ENCODE results near the gene MYCN.
"Not testable (repeated sequence)": the region's sequence is repeated elsewhere in the genome, so short reads cannot be mapped to it uniquely, and the experiment has no call there.

MYCN gene

DNA sequence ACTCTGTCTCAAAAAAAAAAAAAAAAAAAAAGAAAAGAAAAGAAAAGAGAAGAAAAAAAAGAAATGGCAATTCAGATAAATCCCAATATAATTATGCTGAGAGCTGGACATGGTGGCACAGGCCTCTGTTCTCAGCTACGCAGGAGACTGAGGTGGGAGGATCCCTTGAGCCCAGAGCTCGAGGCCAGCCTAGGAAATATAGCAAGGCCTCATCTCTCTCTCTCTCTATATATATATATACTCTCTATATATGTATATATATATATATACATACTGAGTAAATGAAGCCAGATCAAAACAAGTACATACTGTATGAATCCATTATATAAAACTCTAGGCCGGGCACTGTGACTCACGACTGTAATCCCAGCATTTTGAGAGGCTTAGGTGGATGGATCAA is 30.6 kb upstream of the MYCN start:
- Histone ChIP-seq H3K27ac (ENCODE audit: low read length) (no peak overlapping the region), H3K4me1 (ENCODE audit: control insufficient read depth, low read depth, low read length) (no peaks in the 10 kb centered on the region), H3K36me3 (ENCODE audit: control insufficient read depth, low read depth, low read length) (no peaks in the 10 kb centered on the region), H3K9me3 (ENCODE audit: control insufficient read depth, low read depth, low read length) (no peaks in the 10 kb centered on the region), H3K4me3 (ENCODE audit: low read length) (no peak overlapping the region), H3K27me3 (ENCODE audit: control insufficient read depth, insufficient read depth, low read length) (no peaks in the 10 kb centered on the region), H3K9ac (ENCODE audit: low read length) (no peak overlapping the region)

DNA sequence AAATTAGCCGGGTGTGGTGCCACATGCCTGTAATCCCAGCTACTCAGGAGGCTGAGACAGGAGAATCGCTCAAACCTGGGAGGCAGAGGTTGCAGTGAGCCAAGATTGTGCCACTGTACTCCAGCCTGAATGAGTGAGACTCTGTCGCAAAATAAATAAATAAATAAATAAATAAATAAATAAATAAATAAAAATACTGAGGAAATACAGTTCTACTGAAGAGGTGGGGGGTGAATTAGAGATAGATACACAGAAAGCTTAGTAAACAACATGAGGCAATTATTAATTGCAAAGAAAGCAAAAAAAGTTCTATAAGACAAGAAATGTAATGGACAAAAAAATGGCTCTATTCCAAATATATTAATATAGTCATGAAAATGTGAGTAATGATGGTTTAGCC is 29.1 kb upstream of the MYCN start:
- not testable (repeated sequence) for H3K9me3 ChIP-seq (ENCODE audit: control insufficient read depth, low read depth, low read length); H3K27me3 ChIP-seq (ENCODE audit: control insufficient read depth, insufficient read depth, low read length); H3K27ac ChIP-seq (ENCODE audit: low read length); H3K9ac ChIP-seq (ENCODE audit: low read length); H3K4me1 ChIP-seq (ENCODE audit: control insufficient read depth, low read depth, low read length); H3K36me3 ChIP-seq (ENCODE audit: control insufficient read depth, low read depth, low read length); H3K4me3 ChIP-seq (ENCODE audit: low read length)

DNA sequence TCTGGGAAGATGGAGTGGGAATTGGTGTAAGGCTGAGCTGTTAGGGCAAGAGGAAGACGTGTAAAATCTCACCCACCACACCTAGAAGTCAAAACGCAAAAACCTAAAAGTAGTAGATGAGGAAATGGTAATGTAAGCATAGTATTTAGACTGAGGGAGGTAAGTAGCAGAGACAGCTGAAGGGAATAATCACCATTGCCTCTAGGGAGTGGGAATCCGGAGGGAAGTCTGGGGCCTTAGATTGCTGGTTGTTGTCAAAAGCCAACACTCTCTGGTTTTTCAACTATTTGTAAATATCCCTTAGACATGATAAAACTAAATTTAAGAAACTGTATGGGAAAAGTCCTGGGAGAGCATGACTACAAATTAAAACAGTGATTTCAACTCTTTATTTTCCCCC is 28.7 kb upstream of the MYCN start:
- Histone ChIP-seq H3K4me1 (ENCODE audit: control insufficient read depth, low read depth, low read length) (no peaks in the 10 kb centered on the region), H3K36me3 (ENCODE audit: control insufficient read depth, low read depth, low read length) (no peaks in the 10 kb centered on the region), H3K27me3 (ENCODE audit: control insufficient read depth, insufficient read depth, low read length) (no peaks in the 10 kb centered on the region), H3K9ac (ENCODE audit: low read length) (no peak overlapping the region), H3K9me3 (ENCODE audit: control insufficient read depth, low read depth, low read length) (no peaks in the 10 kb centered on the region), H3K4me3 (ENCODE audit: low read length) (no peak overlapping the region), H3K27ac (ENCODE audit: low read length) (no peak overlapping the region)

GRCh38 chr2:15912203-15912602 is 28.1 kb upstream of the MYCN start:
- H3K36me3 ChIP-seq (ENCODE audit: control insufficient read depth, low read depth, low read length) = no peaks in the 10 kb centered on the region
- H3K27ac ChIP-seq (ENCODE audit: low read length) = no peak overlapping the region

GRCh38 chr2:15913146-15913545 is 27.2 kb upstream of the MYCN start:
- Histone ChIP-seq H3K9me3 (ENCODE audit: control insufficient read depth, low read depth, low read length) (no peaks in the 10 kb centered on the region), H3K9ac (ENCODE audit: low read length) (no peak overlapping the region), H3K4me3 (ENCODE audit: low read length) (no peak overlapping the region), H3K4me1 (ENCODE audit: control insufficient read depth, low read depth, low read length) (no peaks in the 10 kb centered on the region), H3K36me3 (ENCODE audit: control insufficient read depth, low read depth, low read length) (no peaks in the 10 kb centered on the region), H3K27ac (ENCODE audit: low read length) (no peak overlapping the region), H3K27me3 (ENCODE audit: control insufficient read depth, insufficient read depth, low read length) (no peaks in the 10 kb centered on the region)

More at GRCh38 chr2:15912203-15912602, 28.1 kb upstream of the MYCN start:
- Histone ChIP-seq H3K27me3 (ENCODE audit: control insufficient read depth, insufficient read depth, low read length) (no peaks in the 10 kb centered on the region), H3K4me1 (ENCODE audit: control insufficient read depth, low read depth, low read length) (no peaks in the 10 kb centered on the region), H3K4me3 (ENCODE audit: low read length) (no peak overlapping the region), H3K9ac (ENCODE audit: low read length) (no peak overlapping the region), H3K9me3 (ENCODE audit: control insufficient read depth, low read depth, low read length) (no peaks in the 10 kb centered on the region)

DNA sequence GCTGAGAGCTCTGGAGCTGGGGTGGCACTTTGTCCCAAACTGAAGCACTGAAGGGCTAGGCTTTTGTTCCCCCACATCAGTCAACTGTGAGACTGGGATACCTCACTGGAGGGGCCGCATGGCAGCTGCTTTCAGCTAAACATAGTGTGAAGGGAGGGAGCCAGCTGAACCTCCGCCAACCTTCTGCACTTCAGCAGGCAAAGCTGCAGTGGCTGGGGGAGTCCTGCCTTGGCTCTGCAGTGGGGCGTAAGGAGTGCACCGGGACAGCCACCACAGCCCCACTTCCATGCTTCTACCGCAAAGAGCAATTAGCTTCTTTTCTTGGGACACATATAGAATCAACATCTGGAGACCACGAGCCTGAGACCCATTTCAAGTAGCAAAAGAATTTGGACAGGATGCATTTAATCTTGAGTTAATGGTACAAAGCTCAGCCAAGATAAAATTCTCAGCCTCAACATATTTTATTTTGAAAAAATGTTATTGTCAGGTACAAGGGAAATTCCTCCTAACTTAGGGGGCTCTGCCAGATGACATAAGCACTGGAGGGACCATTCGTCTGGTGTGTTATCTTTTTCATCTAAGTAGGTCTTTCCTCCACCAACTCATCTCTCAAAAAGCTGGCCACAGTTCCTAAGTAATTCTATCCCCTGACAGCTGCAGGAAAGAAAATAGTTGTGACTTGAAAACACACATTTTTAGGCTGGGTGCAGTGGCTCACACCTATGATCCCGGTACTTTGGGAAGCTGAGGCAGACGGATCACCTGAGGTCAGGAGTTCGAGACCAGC is 25.6 kb upstream of the MYCN start:
- H3K27ac ChIP-seq (ENCODE audit: low read length) = no peak overlapping the region
- no peaks in the 10 kb centered on the region for H3K9me3 ChIP-seq (ENCODE audit: control insufficient read depth, low read depth, low read length)
- H3K36me3 ChIP-seq (ENCODE audit: control insufficient read depth, low read depth, low read length) = no peaks in the 10 kb centered on the region
- H3K27me3 ChIP-seq (ENCODE audit: control insufficient read depth, insufficient read depth, low read length) = no peaks in the 10 kb centered on the region
- H3K9ac ChIP-seq (ENCODE audit: low read length) = no peak overlapping the region
- no peaks in the 10 kb centered on the region for H3K4me1 ChIP-seq (ENCODE audit: control insufficient read depth, low read depth, low read length)
- no peak overlapping the region for H3K4me3 ChIP-seq (ENCODE audit: low read length)

DNA sequence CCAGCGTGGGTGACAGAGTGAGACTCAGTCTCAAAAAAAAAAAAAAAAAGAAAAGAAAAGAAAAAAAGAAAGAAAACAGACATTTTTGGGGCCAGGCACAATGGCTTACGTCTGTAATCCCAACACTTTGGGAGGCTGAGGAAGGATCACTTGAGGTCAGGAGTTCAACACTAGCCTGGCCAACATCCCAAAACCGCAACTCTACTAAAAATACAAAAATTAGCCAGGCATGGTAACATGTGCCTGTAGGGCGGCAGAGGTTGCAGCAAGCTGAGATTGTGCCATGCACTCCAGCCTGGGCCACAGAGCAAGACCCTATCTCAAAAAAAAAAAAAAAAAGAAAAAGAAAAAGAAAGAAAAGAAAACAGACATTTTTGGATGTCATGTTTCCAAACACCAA is 24.8 kb upstream of the MYCN start:
- H3K9me3 ChIP-seq (ENCODE audit: control insufficient read depth, low read depth, low read length); H3K4me3 ChIP-seq (ENCODE audit: low read length); H3K36me3 ChIP-seq (ENCODE audit: control insufficient read depth, low read depth, low read length); H3K27ac ChIP-seq (ENCODE audit: low read length); H3K4me1 ChIP-seq (ENCODE audit: control insufficient read depth, low read depth, low read length); H3K9ac ChIP-seq (ENCODE audit: low read length); H3K27me3 ChIP-seq (ENCODE audit: control insufficient read depth, insufficient read depth, low read length): not testable (repeated sequence)

DNA sequence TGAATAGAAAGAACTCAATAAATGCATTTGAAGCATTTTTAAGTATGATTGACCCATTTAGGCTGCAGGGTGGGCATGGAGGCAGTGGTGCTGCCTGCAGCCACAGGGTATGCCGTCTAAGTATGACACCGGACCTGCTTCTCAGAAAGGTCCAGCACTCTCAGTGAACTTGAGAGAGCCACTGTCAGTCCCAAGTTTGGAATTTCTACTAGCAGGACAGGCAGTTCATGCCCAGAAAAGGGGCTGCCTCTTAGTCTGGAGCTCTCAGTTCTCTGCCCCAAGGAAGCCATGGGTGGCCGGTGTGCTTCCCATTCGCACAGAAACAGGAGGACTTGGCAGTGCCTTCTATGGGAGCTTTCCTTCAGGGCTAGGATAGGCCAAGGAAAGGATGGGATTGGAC is 24.0 kb upstream of the MYCN start:
- no peaks in the 10 kb centered on the region for H3K27me3 ChIP-seq (ENCODE audit: control insufficient read depth, insufficient read depth, low read length)
- no peak overlapping the region for H3K4me3 ChIP-seq (ENCODE audit: low read length)
- H3K9ac ChIP-seq (ENCODE audit: low read length) = no peak overlapping the region
- no peak overlapping the region for H3K27ac ChIP-seq (ENCODE audit: low read length)
- H3K4me1 ChIP-seq (ENCODE audit: control insufficient read depth, low read depth, low read length) = no peaks in the 10 kb centered on the region
- H3K9me3 ChIP-seq (ENCODE audit: control insufficient read depth, low read depth, low read length) = no peaks in the 10 kb centered on the region
- no peaks in the 10 kb centered on the region for H3K36me3 ChIP-seq (ENCODE audit: control insufficient read depth, low read depth, low read length)

- Histone ChIP-seq H3K27me3 (ENCODE audit: control insufficient read depth, insufficient read depth, low read length) (no peaks in the 10 kb centered on the region), H3K4me3 (ENCODE audit: low read length) (no peak overlapping the region), H3K9ac (ENCODE audit: low read length) (no peak overlapping the region), H3K36me3 (ENCODE audit: control insufficient read depth, low read depth, low read length) (no peaks in the 10 kb centered on the region), H3K27ac (ENCODE audit: low read length) (no peak overlapping the region), H3K9me3 (ENCODE audit: control insufficient read depth, low read depth, low read length) (no peaks in the 10 kb centered on the region), H3K4me1 (ENCODE audit: control insufficient read depth, low read depth, low read length) (no peaks in the 10 kb centered on the region)
Measured at GRCh38 chr2:15918761-15919356, 21.5 kb upstream of the MYCN start.

GRCh38 chr2:15919716-15920434 is 20.5 kb upstream of the MYCN start:
- no peak overlapping the region for H3K4me3 ChIP-seq (ENCODE audit: low read length)
- H3K36me3 ChIP-seq (ENCODE audit: control insufficient read depth, low read depth, low read length) = no peaks in the 10 kb centered on the region
- H3K27me3 ChIP-seq (ENCODE audit: control insufficient read depth, insufficient read depth, low read length) = no peaks in the 10 kb centered on the region
- H3K9me3 ChIP-seq (ENCODE audit: control insufficient read depth, low read depth, low read length) = no peaks in the 10 kb centered on the region
- H3K9ac ChIP-seq (ENCODE audit: low read length) = no peak overlapping the region
- H3K27ac ChIP-seq (ENCODE audit: low read length) = no peak overlapping the region
- H3K4me1 ChIP-seq (ENCODE audit: control insufficient read depth, low read depth, low read length) = no peaks in the 10 kb centered on the region

GRCh38 chr2:15920696-15921095 is 19.7 kb upstream of the MYCN start:
- Histone ChIP-seq H3K4me3 (ENCODE audit: low read length) (no peak overlapping the region), H3K4me1 (ENCODE audit: control insufficient read depth, low read depth, low read length) (no peaks in the 10 kb centered on the region), H3K9me3 (ENCODE audit: control insufficient read depth, low read depth, low read length) (no peaks in the 10 kb centered on the region), H3K27ac (ENCODE audit: low read length) (no peak overlapping the region), H3K36me3 (ENCODE audit: control insufficient read depth, low read depth, low read length) (no peaks in the 10 kb centered on the region), H3K9ac (ENCODE audit: low read length) (no peak overlapping the region), H3K27me3 (ENCODE audit: control insufficient read depth, insufficient read depth, low read length) (no peaks in the 10 kb centered on the region)

GRCh38 chr2:15923597-15923996 is 16.8 kb upstream of the MYCN start:
- no peaks in the 10 kb centered on the region for H3K36me3 ChIP-seq (ENCODE audit: control insufficient read depth, low read depth, low read length)
- no peaks in the 10 kb centered on the region for H3K9me3 ChIP-seq (ENCODE audit: control insufficient read depth, low read depth, low read length)
- no peaks in the 10 kb centered on the region for H3K27me3 ChIP-seq (ENCODE audit: control insufficient read depth, insufficient read depth, low read length)
- H3K9ac ChIP-seq (ENCODE audit: low read length) = no peak overlapping the region
- H3K4me1 ChIP-seq (ENCODE audit: control insufficient read depth, low read depth, low read length) = no peaks in the 10 kb centered on the region
- H3K4me3 ChIP-seq (ENCODE audit: low read length) = no peak overlapping the region
- no peak overlapping the region for H3K27ac ChIP-seq (ENCODE audit: low read length)

Measured in iPS-18a (cell line).